MCF 10A (cell line): Measurements from ENCODE around the gene ZG16. TPM values are rescaled to one million over a fixed set of nuclear protein-coding genes. Genes with fewer than 3 reads are reported as not detected.
"Not testable (repeated sequence)": the region's sequence is repeated elsewhere in the genome, so short reads cannot be mapped to it uniquely, and the experiment has no call there.

Experiments used
- BruUV-seq: library from RNA; stranded (reverse); fragments of 400-500 nt; replicated peaks from 2 replicates; lab custom pipeline; 2021; lab: Mats Ljungman, UMichigan
- CTCF ChIA-PET: fragments of 300-600 bp; sonication (Branson Sonifier 250); formaldehyde crosslinking; extraction: SDS; loops from one replicate; lab custom pipeline; 2021; ENCODE audit warnings: antibody characterized with exemption, inconsistent platforms; lab: Yijun Ruan, JAX
- POLR2A ChIA-PET: fragments of 300-600, 350-650 bp; sonication (Branson Sonifier 250); formaldehyde crosslinking; extraction: SDS; loops from one replicate; lab custom pipeline; 2020; ENCODE audit warnings: antibody characterized with exemption, inconsistent platforms; lab: Yijun Ruan, JAX
- DNase-seq: peaks from one replicate; pipeline ENCODE4 v3.0.0-alpha.2; 2018; ENCODE audit not compliant: unreplicated experiment
- H3K27ac Mint-ChIP-seq: one replicate; pipeline ENCODE4 v1.8.0; 2022; ENCODE audit warnings: mild to moderate bottlenecking, low read depth, mixed read lengths; ENCODE audit not compliant: unreplicated experiment
- H3K27me3 Mint-ChIP-seq: one replicate; pipeline ENCODE4 v1.8.0; 2022; ENCODE audit warnings: mixed read lengths; ENCODE audit not compliant: insufficient read depth, unreplicated experiment
- H3K36me3 Mint-ChIP-seq: one replicate; pipeline ENCODE4 v1.8.0; 2022; ENCODE audit warnings: mild to moderate bottlenecking, moderate library complexity, mixed read lengths; ENCODE audit not compliant: insufficient read depth, unreplicated experiment
- H3K4me1 Mint-ChIP-seq: one replicate; pipeline ENCODE4 v1.8.0; 2022; ENCODE audit warnings: mixed read lengths; ENCODE audit not compliant: insufficient read depth, unreplicated experiment
- H3K4me3 Mint-ChIP-seq: one replicate; pipeline ENCODE4 v1.8.0; 2022; ENCODE audit warnings: mild to moderate bottlenecking, moderate library complexity, mixed read lengths; ENCODE audit not compliant: unreplicated experiment
- H3K9me3 Mint-ChIP-seq: one replicate; pipeline ENCODE4 v1.8.0; 2022; ENCODE audit warnings: mixed read lengths; ENCODE audit not compliant: unreplicated experiment
- CTCF ChIP-seq: fragments of 200-600 bp; IDR thresholded peaks from one replicate; pipeline ENCODE4 v1.8.0; 2022; ENCODE audit warnings: antibody characterized with exemption, mild to moderate bottlenecking; ENCODE audit not compliant: unreplicated experiment
- intact Hi-C: fragments of 100-400 bp; cut with micrococcal nuclease; formaldehyde crosslinking; loops from 2 replicates; pipeline ENCODE4 v1.14.1; 2022
- total RNA-seq: library from RNA; stranded (reverse); gene quantifications from 2 replicates; pipeline ENCODE4 v1.2.3, GENCODE V29; 2022

Gene ZG16
- total RNA-seq, 1 experiment from 2014 or later, result not detected

GRCh38 chr16:29790949-29791844 is 13.1 kb downstream of the ZG16 start:
- peak overlapping the region; percentile 89 for H3K27ac Mint-ChIP-seq
- intact Hi-C loops, result loop anchor here (1.0 to 2.0 kb wide), 3 partner anchors 14 to 90 kb away; partner anchors contain the start of gene PAGR1
- H3K36me3 Mint-ChIP-seq, result no peaks in the 10 kb centered on the region
- CTCF ChIA-PET, result interaction anchor here (0.6 to 1.5 kb wide), 11 partner anchors 10 to 623 kb away, joined by 3 to 7 read pairs (median 3); partner anchors contain the start of gene MAZ
- H3K4me1 Mint-ChIP-seq, result peaks cover 28% of the 10 kb centered on the region
- peak overlapping the region; percentile 84 for H3K4me3 Mint-ChIP-seq
- no peaks in the 10 kb centered on the region for H3K9me3 Mint-ChIP-seq
- no peaks in the 10 kb centered on the region for H3K27me3 Mint-ChIP-seq
- TSS peak; percentile 54 for BruUV-seq
- no peak for TF ChIP-seq CTCF
- POLR2A ChIA-PET, result interaction anchor here (0.6 to 5.6 kb wide), 13 partner anchors 11 to 285 kb away, joined by 3 to 94 read pairs (median 5); partner anchors contain the start of genes KCTD13, MVP and PAGR1
- no peak for DNase-seq

DNA sequence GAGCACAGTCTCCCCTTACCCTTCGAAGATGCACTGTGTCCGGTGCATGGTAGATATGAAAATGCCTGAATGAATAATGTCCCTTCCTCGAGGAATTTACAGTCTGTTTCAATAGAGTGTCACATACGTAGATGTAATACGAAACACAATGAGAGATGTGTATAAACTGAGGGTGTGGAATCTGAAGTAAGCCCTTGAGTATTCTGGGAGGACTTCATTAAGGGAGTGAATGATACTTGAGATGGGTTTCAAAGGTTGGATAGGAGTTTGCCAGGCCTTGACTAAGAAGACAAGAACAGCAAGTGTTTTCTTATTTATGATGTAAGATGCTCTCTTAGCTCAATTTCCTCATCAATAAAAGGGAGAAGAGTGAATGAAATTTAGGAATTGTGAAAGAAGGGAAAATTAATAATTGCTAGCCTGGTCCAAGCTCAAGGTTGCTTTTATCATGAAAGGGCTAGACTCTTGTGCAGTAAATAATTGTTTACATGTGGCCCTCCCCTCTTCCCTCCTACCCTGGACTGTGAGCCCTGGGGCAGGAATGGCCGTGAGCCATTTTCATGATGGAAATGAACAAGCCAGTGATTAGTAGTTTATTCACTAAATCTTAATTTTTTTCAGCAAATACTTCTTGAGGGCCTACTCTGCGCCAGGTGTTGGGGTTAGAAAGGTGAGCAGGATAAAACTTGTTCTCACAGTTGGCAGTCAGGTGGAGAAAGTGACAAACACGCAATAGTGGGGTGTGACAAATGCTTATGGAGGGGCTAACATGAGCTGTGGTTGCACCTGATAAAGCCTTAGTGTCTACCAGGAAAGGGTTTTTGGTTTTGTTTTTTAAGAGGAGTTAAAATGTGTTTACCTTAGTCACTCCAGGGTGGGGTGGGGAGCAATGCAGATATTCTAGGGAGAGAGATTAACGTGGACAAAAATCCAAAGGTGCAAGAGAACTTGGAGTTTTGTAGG is 14.1 kb downstream of the ZG16 start:
- no TSS peak for BruUV-seq
- H3K4me1 Mint-ChIP-seq, result peaks cover 28% of the 10 kb centered on the region
- ChIA-PET POLR2A (interaction anchor here (1.3 to 5.6 kb wide), 5 partner anchors 10 to 134 kb away, joined by 4 to 94 read pairs (median 30); partner anchors contain the start of genes KCTD13 and PAGR1), CTCF (interaction anchor here (0.6 kb wide), 1 partner anchor 622 kb away, joined by 6 read pairs; no protein-coding TSS in a partner anchor)
- peak overlapping the region; percentile 89 for H3K27ac Mint-ChIP-seq
- no peaks in the 10 kb centered on the region for H3K36me3 Mint-ChIP-seq
- DNase-seq, result no peak
- intact Hi-C loops, result loop anchor here (2.0 kb wide), 1 partner anchor 91 kb away; no protein-coding TSS in a partner anchor
- H3K27me3 Mint-ChIP-seq, result no peaks in the 10 kb centered on the region
- H3K4me3 Mint-ChIP-seq, result peak overlapping the region; percentile 84
- TF ChIP-seq CTCF, result no peak
- no peaks in the 10 kb centered on the region for H3K9me3 Mint-ChIP-seq

DNA sequence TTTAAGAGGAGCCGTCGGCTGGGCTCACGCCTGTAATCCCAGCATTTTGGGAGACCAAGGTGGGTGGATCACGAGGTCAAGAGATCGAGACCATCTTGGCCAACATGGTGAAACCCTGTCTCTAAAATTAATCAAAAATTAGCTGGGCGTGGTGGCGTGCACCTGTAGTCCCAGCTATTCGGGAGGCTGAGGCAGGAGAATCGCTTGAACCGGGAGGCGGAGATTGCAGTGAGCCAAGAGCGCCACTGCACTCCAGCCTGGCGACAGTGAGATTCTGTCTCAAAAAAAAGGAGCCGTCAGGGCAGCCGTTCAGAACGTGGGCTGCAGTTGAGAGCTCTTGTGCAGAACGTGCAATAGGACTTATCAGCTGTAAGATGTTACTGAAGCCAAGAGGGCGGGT is 15.1 kb downstream of the ZG16 start:
- H3K27me3 Mint-ChIP-seq, intact Hi-C loops, DNase-seq, H3K9me3 Mint-ChIP-seq, BruUV-seq, H3K36me3 Mint-ChIP-seq, H3K4me3 Mint-ChIP-seq, H3K27ac Mint-ChIP-seq: not testable (repeated sequence)
- peaks cover 28% of the 10 kb centered on the region for H3K4me1 Mint-ChIP-seq
- POLR2A ChIA-PET, result interaction anchor here (0.5 to 3.2 kb wide), 2 partner anchors 11 to 13 kb away, joined by 3 to 20 read pairs; no protein-coding TSS in a partner anchor
- CTCF ChIA-PET, result interaction anchor here (0.6 to 1.6 kb wide), 3 partner anchors 11 to 58 kb away, joined by 3 to 8 read pairs (median 3); partner anchors contain the start of gene PAGR1

DNA sequence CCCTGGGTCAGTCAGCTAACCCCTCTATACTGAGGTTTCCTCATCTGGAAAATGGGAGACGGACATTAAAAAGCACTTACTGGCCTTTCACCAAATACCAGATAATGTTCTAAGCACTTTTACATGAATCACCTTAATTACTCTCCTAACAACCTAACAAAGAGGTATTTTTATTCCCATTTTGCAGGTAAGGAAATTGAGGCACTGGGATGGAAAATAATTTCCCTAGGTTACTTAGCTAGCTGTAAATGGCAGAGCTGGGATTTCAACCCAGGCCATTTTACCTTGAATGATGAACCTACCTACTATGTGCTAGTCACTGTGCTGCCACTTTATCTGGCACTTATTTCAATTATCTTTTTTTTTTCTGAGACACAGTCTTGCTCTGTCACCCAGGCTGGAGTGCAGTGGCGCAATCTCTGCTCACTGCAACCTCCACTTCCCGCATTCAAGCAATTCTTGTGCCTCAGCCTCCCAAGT is 16.2 kb downstream of the ZG16 start:
- Mint-ChIP-seq H3K27ac (no peak overlapping the region), H3K9me3 (no peaks in the 10 kb centered on the region), H3K4me1 (peaks cover 28% of the 10 kb centered on the region), H3K4me3 (no peak overlapping the region), H3K27me3 (no peaks in the 10 kb centered on the region), H3K36me3 (peaks cover 6% of the 10 kb centered on the region)
- CTCF ChIA-PET, result interaction anchor here (0.6 to 1.6 kb wide), 3 partner anchors 10 to 181 kb away, joined by 3 to 8 read pairs (median 4); partner anchors contain the start of gene PAGR1
- POLR2A ChIA-PET, result interaction anchor here (1.1 to 3.2 kb wide), 3 partner anchors 10 to 22 kb away, joined by 3 to 20 read pairs (median 4); partner anchors contain the start of gene PAGR1
- BruUV-seq, result no TSS peak
- no peak for TF ChIP-seq CTCF
- DNase-seq, result no peak
- intact Hi-C loops, result no loop called here
